ENCODE measurements around the gene USH1C. TPM values are rescaled to one million over a fixed set of nuclear protein-coding genes. Genes with fewer than 3 reads are reported as not detected.

The USH1C gene
- total RNA-seq, 2 donors from 2014 or later = 12.7 to 20.8 TPM

DNA sequence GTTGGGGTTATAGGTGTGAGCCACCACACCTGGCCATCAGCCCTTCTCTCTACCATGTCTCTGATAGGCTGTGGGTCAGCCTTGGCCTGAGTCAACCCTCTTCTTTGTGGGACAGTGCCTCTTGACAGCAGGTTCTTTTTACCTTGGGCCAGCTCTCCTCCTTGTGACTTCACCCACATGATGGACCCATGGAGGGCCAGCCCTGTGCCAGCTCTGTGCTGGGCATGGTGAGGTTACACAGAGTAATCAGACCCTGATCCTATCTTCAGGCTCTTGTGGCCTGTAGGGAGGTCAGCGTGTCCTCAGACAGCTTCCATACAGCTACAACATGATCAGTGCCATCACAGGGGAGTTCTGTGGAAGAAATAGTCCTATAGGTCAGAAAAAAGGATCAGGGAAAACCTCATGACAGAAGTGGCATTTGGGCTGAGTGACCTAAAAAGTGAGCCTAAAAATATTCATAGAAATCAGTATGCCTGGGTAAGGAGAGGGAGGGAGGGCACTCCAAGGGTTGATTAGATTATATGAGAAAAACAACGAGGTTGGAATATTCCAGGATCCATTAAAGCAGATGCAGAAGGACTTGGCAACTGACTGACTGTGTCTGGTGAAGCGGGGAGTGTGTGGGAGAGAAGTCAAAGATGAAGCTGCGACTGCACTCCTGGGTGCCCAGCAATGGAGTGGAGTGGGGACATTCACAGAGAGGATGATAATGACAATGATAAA lies 19.9 kb upstream of the USH1C start:
- Histone ChIP-seq H3K27me3 (no peaks in the 10 kb centered on the region), H3K4me3 (no peak overlapping the region), H3K9me3 (no peaks in the 10 kb centered on the region), H3K27ac (no peak overlapping the region), H3K36me3 (replicated peaks in 1 of 2; ENCODE audit: insufficient read depth in 1 of 2, low read depth in 2 of 2) (no peaks in the 10 kb centered on the region), H3K4me1 (no peaks in the 10 kb centered on the region)
- DNase-seq (no peak), ATAC-seq (no peak)
- intact Hi-C loops (cut with DNase I) = no loop called here
- TF ChIP-seq POLR2A (IDR thresholded peaks at IDR 0.05) = no peak
- TF ChIP-seq, protein P1, sequence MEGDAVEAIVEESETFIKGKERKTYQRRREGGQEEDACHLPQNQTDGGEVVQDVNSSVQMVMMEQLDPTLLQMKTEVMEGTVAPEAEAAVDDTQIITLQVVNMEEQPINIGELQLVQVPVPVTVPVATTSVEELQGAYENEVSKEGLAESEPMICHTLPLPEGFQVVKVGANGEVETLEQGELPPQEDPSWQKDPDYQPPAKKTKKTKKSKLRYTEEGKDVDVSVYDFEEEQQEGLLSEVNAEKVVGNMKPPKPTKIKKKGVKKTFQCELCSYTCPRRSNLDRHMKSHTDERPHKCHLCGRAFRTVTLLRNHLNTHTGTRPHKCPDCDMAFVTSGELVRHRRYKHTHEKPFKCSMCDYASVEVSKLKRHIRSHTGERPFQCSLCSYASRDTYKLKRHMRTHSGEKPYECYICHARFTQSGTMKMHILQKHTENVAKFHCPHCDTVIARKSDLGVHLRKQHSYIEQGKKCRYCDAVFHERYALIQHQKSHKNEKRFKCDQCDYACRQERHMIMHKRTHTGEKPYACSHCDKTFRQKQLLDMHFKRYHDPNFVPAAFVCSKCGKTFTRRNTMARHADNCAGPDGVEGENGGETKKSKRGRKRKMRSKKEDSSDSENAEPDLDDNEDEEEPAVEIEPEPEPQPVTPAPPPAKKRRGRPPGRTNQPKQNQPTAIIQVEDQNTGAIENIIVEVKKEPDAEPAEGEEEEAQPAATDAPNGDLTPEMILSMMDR (IDR thresholded peaks at IDR 0.05) = no peak
- 76 to 77% methylated on average over 4 of the region's 4 CpGs for WGBS, 2 donors

DNA sequence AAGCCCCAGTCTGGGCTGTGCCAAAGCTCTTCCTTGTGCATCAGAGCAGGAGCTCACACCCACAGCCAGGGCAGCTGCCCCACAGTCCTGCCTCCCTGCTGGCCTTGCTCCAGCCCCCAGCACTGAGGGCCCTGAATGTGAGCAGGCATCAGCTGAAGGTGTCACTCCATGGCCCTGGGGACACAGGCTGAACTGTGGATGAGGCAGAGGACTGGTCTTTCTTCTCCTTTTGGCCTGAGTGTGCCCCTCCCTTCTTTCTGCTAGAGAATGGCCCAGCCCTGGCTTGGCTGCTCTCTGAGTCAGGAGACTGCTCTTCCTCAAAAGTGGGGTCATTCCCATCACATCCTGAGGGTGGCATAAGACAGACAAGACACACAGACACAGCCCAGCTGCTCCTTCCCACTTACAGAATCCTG lies 19.0 kb upstream of the USH1C start:
- Histone ChIP-seq H3K4me1 (no peaks in the 10 kb centered on the region), H3K27ac (no peak overlapping the region), H3K27me3 (no peaks in the 10 kb centered on the region), H3K36me3 (replicated peaks in 1 of 2; ENCODE audit: insufficient read depth in 1 of 2, low read depth in 2 of 2) (no peaks in the 10 kb centered on the region), H3K4me3 (no peak overlapping the region), H3K9me3 (no peaks in the 10 kb centered on the region)
- no peak for TF ChIP-seq POLR2A (IDR thresholded peaks at IDR 0.05)
- TF ChIP-seq, protein P1 (IDR thresholded peaks at IDR 0.05) = no peak
- DNase-seq = no peak
- intact Hi-C loops (cut with DNase I) = no loop called here
- ATAC-seq = no peak

DNA sequence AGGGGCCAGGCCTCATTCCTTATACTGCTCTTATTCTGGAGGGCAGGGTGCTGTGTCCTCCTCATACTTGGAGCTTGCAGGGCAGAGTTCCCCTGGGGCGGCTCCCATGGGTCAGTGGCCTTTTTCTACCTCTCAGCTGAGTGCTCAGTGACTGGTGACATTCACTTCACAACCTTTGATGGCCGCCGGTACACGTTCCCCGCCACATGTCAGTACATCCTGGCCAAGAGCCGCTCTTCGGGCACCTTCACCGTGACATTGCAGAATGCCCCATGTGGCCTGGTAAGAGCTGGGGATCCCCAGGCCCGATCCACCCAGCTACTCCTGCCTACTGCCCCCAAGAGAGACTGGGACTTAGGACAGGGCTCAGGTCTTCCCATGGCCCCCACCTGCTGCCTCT lies 17.3 kb upstream of the USH1C start:
- H3K36me3 ChIP-seq (replicated peaks in 1 of 2; ENCODE audit: insufficient read depth in 1 of 2, low read depth in 2 of 2) = no peaks in the 10 kb centered on the region
- H3K27ac ChIP-seq = no peak overlapping the region
- no peaks in the 10 kb centered on the region for H3K9me3 ChIP-seq
- no peak for ATAC-seq
- no peaks in the 10 kb centered on the region for H3K4me1 ChIP-seq
- WGBS, 2 donors = 92 to 93% methylated on average over 8 to 9 of the region's 9 CpGs
- TF ChIP-seq POLR2A (IDR thresholded peaks at IDR 0.05) = no peak
- H3K27me3 ChIP-seq = no peaks in the 10 kb centered on the region
- no peak for DNase-seq
- H3K4me3 ChIP-seq = no peak overlapping the region
- intact Hi-C loops (cut with DNase I) = no loop called here

DNA sequence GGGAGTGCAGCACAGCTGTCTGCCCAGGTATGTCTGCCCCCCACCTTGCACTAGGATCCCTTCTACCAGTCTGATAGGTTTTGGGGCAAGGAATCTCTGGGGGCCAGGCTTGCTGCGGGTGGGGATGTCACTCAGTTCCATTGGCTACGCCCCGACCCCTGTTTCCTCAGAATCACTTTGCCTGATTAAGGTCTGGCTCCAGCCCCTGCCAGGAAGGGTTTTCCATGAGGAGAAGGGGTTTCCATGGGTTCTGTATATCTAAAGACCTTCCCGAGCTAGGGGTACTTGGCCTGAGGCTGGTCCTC lies 16.8 kb upstream of the USH1C start:
- WGBS, 2 donors = 83 to 86% methylated on average over 1 to 4 of the region's 4 CpGs
- intact Hi-C loops (cut with DNase I) = no loop called here

DNA sequence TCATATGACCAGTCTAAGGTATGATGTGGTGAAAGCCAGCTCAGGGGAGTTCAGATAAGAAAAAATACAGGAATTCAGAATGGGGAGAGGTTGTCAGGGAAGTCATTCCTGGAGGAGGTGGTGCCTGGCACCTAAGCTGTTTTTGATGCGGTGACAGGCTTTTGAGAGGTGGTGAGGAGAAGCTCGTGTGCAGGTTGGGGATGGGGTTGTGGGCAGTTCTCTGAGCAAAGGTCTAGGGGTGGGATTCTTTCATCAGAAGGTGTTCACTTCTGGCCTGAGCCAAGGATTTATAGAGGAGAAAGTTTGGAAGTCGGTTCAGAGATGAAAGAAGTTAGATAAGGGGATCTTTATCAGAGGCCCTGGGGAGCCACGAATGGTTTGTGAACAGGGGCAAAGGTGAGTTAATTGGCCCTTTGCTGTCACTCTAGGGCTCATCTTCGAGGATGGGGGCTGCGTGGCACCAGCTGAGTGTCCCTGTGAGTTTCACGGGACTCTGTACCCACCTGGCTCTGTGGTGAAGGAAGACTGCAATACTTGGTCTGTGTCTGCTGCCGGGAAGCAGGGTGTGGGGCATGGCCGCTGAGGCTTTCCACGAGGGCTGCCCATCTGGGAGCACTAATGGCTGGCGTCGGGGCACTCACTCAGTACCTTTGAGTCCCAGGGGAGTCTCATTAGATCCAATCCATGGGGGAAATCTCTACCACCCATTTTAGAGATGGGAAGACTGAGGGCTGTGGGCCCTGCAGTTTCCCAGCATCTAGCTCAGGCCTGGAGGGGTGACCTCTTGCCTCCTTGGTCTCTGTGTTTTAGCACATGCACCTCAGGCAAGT lies 16.3 kb upstream of the USH1C start:
- 60 to 63% methylated on average over 11 to 12 of the region's 12 CpGs for WGBS, 2 donors
- no peak for ATAC-seq
- H3K27ac ChIP-seq = no peak overlapping the region

More for the DNA sequence above, 16.8 kb upstream of the USH1C start:
- ATAC-seq (no peak), DNase-seq (no peak)
- H3K9me3 ChIP-seq = no peaks in the 10 kb centered on the region
- no peak overlapping the region for H3K4me3 ChIP-seq
- no peaks in the 10 kb centered on the region for H3K27me3 ChIP-seq
- H3K36me3 ChIP-seq (replicated peaks in 1 of 2; ENCODE audit: insufficient read depth in 1 of 2, low read depth in 2 of 2) = no peaks in the 10 kb centered on the region
- TF ChIP-seq, protein P1 (IDR thresholded peaks at IDR 0.05) = no peak
- TF ChIP-seq POLR2A (IDR thresholded peaks at IDR 0.05) = no peak
- H3K27ac ChIP-seq = no peak overlapping the region
- H3K4me1 ChIP-seq = no peaks in the 10 kb centered on the region

More for the DNA sequence above, 16.3 kb upstream of the USH1C start:
- Histone ChIP-seq H3K4me1 (no peaks in the 10 kb centered on the region), H3K27me3 (no peaks in the 10 kb centered on the region), H3K36me3 (replicated peaks in 1 of 2; ENCODE audit: insufficient read depth in 1 of 2, low read depth in 2 of 2) (no peaks in the 10 kb centered on the region), H3K4me3 (no peak overlapping the region), H3K9me3 (no peaks in the 10 kb centered on the region)
- TF ChIP-seq, protein P1 (IDR thresholded peaks at IDR 0.05) = no peak
- no peak for TF ChIP-seq POLR2A (IDR thresholded peaks at IDR 0.05)
- intact Hi-C loops (cut with DNase I) = no loop called here
- no peak for DNase-seq

Measured in body of pancreas (tissue), 4 donors.